PC-3 (cell line): Measurements from ENCODE around the gene PRKAR1B. TPM values are rescaled to one million over a fixed set of nuclear protein-coding genes. Genes with fewer than 3 reads are reported as not detected.

Experiments
- ATAC-seq: fragments of 200-7000 bp; cut with Tn5 transposase; 2 replicates; pipeline ENCODE4 v1.9.1; 2020; ENCODE audit warnings: mild to moderate bottlenecking, moderate library complexity
- BruUV-seq: library from RNA; stranded (reverse); fragments of 400-500 nt; replicated peaks from 2 replicates; lab custom pipeline; 2021; lab: Mats Ljungman, UMichigan
- CTCF ChIA-PET: fragments of 300-600 bp; sonication (Branson Sonifier 250); formaldehyde crosslinking; loops from one replicate; lab custom pipeline; 2022; ENCODE audit warnings: antibody characterized with exemption; lab: Charles Lee
- POLR2A ChIA-PET: fragments of 300-600 bp; sonication (Branson Sonifier 250); formaldehyde crosslinking; loops from one replicate; lab custom pipeline; 2022; ENCODE audit warnings: antibody characterized with exemption; ENCODE audit not compliant: unreplicated experiment; lab: Charles Lee
- DNase-seq: peaks from one replicate; pipeline ENCODE4 v3.0.0-alpha.2; 2015
- H2AFZ ChIP-seq: fragments of 300-600 bp; sonication (generic); 2 replicates; pipeline ENCODE4 v1.6.0; 2016; ENCODE audit warnings: antibody characterized with exemption, low read length
- H3F3A ChIP-seq: fragments of 300-600 bp; sonication (generic); one replicate; pipeline ENCODE4 v1.6.0; 2017; ENCODE audit warnings: antibody characterized with exemption, low read length, control low read depth, mild to moderate bottlenecking; ENCODE audit not compliant: unreplicated experiment
- H3K27ac ChIP-seq: fragments of 300-600 bp; sonication (generic); 2 replicates; pipeline ENCODE4 v1.5.1; 2016; ENCODE audit warnings: mild to moderate bottlenecking, low read length
- H3K27me3 ChIP-seq: fragments of 300-600 bp; sonication (generic); 2 replicates; pipeline ENCODE4 v1.6.1; 2016; ENCODE audit warnings: low read length, mixed read lengths
- H3K36me3 ChIP-seq: fragments of 300-600 bp; sonication (generic); 2 replicates; pipeline ENCODE4 v1.6.1; 2016; ENCODE audit warnings: low read depth, mixed run types, low read length, mixed read lengths
- H3K4me1 ChIP-seq: fragments of 300-600 bp; sonication (generic); 2 replicates; pipeline ENCODE4 v1.5.1; 2016; ENCODE audit warnings: low read length; ENCODE audit not compliant: insufficient read depth
- H3K4me2 ChIP-seq: fragments of 300-600 bp; sonication (generic); 2 replicates; pipeline ENCODE4 v1.6.0; 2016; ENCODE audit warnings: low read length
- H3K4me3 ChIP-seq: fragments of 300-600 bp; sonication (generic); 2 replicates; pipeline ENCODE4 v1.5.1; 2016; ENCODE audit warnings: mild to moderate bottlenecking, low read length, mixed read lengths
- H3K79me2 ChIP-seq: fragments of 300-600 bp; sonication (generic); 2 replicates; pipeline ENCODE4 v1.6.1; 2017; ENCODE audit warnings: low read length, mixed read lengths
- H3K9ac ChIP-seq: fragments of 300-600 bp; sonication (generic); 2 replicates; pipeline ENCODE4 v1.6.0; 2016; ENCODE audit warnings: mild to moderate bottlenecking, low read length
- H3K9me2 ChIP-seq: fragments of 300-600 bp; sonication (generic); replicated peaks from 2 replicates; pipeline ENCODE4 v1.6.1; 2016; ENCODE audit warnings: mixed run types, low read length, mixed read lengths
- H3K9me3 ChIP-seq: fragments of 300-600 bp; sonication (generic); 2 replicates; pipeline ENCODE4 v1.6.1; 2016; ENCODE audit warnings: low read length, mixed read lengths
- H4K20me1 ChIP-seq: fragments of 300-600 bp; sonication (generic); 2 replicates; pipeline ENCODE4 v1.6.1; 2016; ENCODE audit warnings: low read length, mixed read lengths
- EZH2 ChIP-seq: fragments of 300-600 bp; sonication (generic); IDR thresholded peaks from one replicate; pipeline ENCODE4 v1.6.1; 2017; ENCODE audit warnings: antibody characterized with exemption, mild to moderate bottlenecking, low read length; ENCODE audit not compliant: unreplicated experiment
- EZH2phosphoT487 ChIP-seq: fragments of 300-600 bp; sonication (generic); IDR thresholded peaks from 2 replicates; pipeline ENCODE4 v1.6.1; 2018; ENCODE audit warnings: mild to moderate bottlenecking, antibody characterized with exemption, low read length, borderline replicate concordance
- intact Hi-C: fragments of 100-400 bp; cut with micrococcal nuclease; formaldehyde crosslinking; loops from 2 replicates; pipeline ENCODE4 v1.9.0; 2023
- total RNA-seq: library from RNA; depleted of rRNA; stranded (reverse); fragments of >200 nt; gene quantifications from 2 replicates; pipeline ENCODE4 v1.2.3, GENCODE V29; 2014
- TF ChIP-seq, protein P1 (sequence below): fragments of 300-600 bp; sonication (generic); conservative IDR thresholded peaks from 2 replicates; pipeline ENCODE4 v1.5.1; 2017; ENCODE audit warnings: antibody characterized with exemption, low read depth, mild to moderate bottlenecking, low read length

PRKAR1B gene
- total RNA-seq, 1 experiment from 2014 or later: 15.6 TPM

DNA sequence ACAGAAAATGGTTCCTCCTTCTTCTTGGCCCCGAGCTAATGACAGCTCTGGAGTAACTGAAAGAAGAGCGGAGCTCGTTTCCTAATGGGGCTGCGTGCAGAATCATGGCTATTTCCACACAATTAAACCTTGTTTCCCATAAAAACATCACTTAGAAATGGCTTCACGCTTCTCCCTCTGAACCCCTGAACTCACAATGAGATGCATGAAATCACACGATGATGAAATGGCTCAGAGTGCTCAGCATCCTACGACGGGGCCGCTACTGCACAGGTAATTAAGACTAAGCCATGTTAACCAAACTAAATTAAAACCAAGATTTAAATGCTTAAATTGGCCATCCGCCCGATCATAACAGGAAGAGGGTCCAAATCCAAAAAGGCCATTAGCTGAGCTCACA is 80.6 kb downstream of the PRKAR1B start:
- no peaks in the 10 kb centered on the region for H4K20me1 ChIP-seq
- no peaks in the 10 kb centered on the region for H3F3A ChIP-seq
- CTCF ChIA-PET: no interaction called here
- BruUV-seq: no TSS peak
- H3K4me3 ChIP-seq: no peak overlapping the region
- DNase-seq (no peak), ATAC-seq (no peak)
- intact Hi-C loops: no loop called here
- no peak overlapping the region for H3K27ac ChIP-seq
- H3K9me2 ChIP-seq: no peaks in the 10 kb centered on the region
- POLR2A ChIA-PET: no interaction called here
- H3K4me2 ChIP-seq: no peak overlapping the region
- TF ChIP-seq, protein P1, sequence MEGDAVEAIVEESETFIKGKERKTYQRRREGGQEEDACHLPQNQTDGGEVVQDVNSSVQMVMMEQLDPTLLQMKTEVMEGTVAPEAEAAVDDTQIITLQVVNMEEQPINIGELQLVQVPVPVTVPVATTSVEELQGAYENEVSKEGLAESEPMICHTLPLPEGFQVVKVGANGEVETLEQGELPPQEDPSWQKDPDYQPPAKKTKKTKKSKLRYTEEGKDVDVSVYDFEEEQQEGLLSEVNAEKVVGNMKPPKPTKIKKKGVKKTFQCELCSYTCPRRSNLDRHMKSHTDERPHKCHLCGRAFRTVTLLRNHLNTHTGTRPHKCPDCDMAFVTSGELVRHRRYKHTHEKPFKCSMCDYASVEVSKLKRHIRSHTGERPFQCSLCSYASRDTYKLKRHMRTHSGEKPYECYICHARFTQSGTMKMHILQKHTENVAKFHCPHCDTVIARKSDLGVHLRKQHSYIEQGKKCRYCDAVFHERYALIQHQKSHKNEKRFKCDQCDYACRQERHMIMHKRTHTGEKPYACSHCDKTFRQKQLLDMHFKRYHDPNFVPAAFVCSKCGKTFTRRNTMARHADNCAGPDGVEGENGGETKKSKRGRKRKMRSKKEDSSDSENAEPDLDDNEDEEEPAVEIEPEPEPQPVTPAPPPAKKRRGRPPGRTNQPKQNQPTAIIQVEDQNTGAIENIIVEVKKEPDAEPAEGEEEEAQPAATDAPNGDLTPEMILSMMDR: no peak
- TF ChIP-seq EZH2phosphoT487: no peak
- no peak for TF ChIP-seq EZH2
- H3K27me3 ChIP-seq: no peaks in the 10 kb centered on the region
- H3K9ac ChIP-seq: no peak overlapping the region
- no peaks in the 10 kb centered on the region for H3K4me1 ChIP-seq
- H3K9me3 ChIP-seq: no peaks in the 10 kb centered on the region
- H2AFZ ChIP-seq: no peak overlapping the region
- no peaks in the 10 kb centered on the region for H3K79me2 ChIP-seq
- H3K36me3 ChIP-seq: no peaks in the 10 kb centered on the region

DNA sequence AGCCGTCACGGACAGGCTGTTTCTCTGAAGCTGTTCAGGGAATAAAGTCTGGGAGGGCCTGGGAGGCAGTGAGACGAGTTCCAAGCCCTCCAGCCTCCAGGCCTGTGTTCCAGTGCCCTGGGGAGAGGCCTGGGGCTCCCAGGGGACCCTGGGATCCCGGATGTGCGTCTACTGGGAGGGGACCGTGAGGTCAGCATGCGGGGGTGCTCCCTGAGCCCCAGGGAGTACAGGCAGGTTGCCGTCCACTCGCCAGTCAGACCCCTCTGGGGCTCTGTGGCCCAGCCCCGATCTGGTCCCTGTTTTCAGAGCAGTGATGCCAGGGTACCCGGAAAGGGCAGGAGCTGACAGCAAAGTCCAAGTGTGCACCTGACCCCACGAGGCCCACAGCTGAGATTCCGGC is 81.5 kb downstream of the PRKAR1B start:
- H4K20me1 ChIP-seq: no peaks in the 10 kb centered on the region
- ChIA-PET POLR2A (no interaction called here), CTCF (no interaction called here)
- no peaks in the 10 kb centered on the region for H3F3A ChIP-seq
- no peaks in the 10 kb centered on the region for H3K27me3 ChIP-seq
- H3K4me3 ChIP-seq: no peak overlapping the region
- no peaks in the 10 kb centered on the region for H3K36me3 ChIP-seq
- no peaks in the 10 kb centered on the region for H3K9me3 ChIP-seq
- H3K27ac ChIP-seq: no peak overlapping the region
- intact Hi-C loops: no loop called here
- TF ChIP-seq, protein P1: no peak
- no peak for TF ChIP-seq EZH2phosphoT487
- no peaks in the 10 kb centered on the region for H3K79me2 ChIP-seq
- DNase-seq (no peak), ATAC-seq (no peak)
- H3K9ac ChIP-seq: no peak overlapping the region
- no peak overlapping the region for H3K4me2 ChIP-seq
- H3K4me1 ChIP-seq: no peaks in the 10 kb centered on the region
- no peaks in the 10 kb centered on the region for H3K9me2 ChIP-seq
- H2AFZ ChIP-seq: no peak overlapping the region
- no TSS peak for BruUV-seq

DNA sequence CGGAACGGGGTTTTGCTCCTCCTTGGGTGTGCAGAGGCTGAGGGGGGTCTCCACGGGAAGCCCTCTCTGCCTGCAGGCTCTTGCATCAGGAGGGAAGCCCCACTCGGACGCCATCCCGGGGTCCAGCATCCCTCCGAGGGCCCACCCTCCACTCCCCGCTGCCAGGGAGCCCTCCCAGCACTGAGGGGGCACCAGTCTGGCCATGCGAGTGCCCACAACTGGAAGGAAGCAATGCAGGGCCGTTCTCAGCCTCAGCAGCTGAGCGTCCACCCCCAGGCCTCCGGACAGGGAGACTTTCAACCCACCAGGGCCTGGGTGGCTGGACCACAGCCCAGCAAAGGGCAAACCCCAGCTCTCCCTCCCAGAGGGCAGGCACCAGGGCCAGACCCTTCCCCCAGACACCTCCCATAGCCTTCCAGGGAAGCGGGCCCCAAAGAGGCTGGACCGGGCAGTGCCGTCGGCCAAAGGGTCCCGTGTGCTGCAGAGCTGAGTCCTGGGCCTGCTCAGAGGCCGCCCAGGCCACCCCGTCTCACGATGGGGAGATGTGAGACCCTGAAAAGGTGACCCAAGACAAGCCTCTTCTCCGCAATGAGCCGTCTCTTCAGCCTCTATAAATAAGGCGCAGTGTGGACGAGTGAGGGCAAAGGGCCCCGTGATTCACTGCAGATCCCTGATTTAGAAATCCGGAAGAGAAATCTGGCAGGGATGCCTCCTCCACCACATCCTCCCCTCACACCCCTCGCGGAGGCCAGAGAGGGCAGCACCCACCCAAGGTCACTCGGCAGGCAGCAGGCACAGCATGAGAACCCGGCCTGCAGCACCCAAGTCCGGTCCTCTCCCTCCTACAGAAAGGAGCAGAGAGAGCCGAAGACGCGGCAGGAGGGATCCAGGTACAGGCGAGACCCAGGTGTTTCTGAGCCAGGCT is 82.4 kb downstream of the PRKAR1B start:
- H3K79me2 ChIP-seq: no peaks in the 10 kb centered on the region
- TF ChIP-seq EZH2: no peak
- TF ChIP-seq EZH2phosphoT487: no peak
- TF ChIP-seq, protein P1: no peak
- CTCF ChIA-PET: no interaction called here
- no peak overlapping the region for H3K9ac ChIP-seq
- no peak overlapping the region for H3K4me3 ChIP-seq
- no peak overlapping the region for H2AFZ ChIP-seq
- intact Hi-C loops: loop anchor here (5.0 kb wide), 1 partner anchor 128 kb away; no protein-coding TSS in a partner anchor
- no peaks in the 10 kb centered on the region; the same call in 1 of the 2 replicates for H3K4me1 ChIP-seq
- no peaks in the 10 kb centered on the region for H3F3A ChIP-seq
- DNase-seq: no peak
- POLR2A ChIA-PET: no interaction called here
- no peak for ATAC-seq
- H4K20me1 ChIP-seq: no peaks in the 10 kb centered on the region
- no peak overlapping the region for H3K4me2 ChIP-seq
- H3K9me2 ChIP-seq: no peaks in the 10 kb centered on the region
- no peaks in the 10 kb centered on the region for H3K36me3 ChIP-seq
- no peak overlapping the region for H3K27ac ChIP-seq
- H3K27me3 ChIP-seq: no peaks in the 10 kb centered on the region
- no TSS peak for BruUV-seq
- no peaks in the 10 kb centered on the region for H3K9me3 ChIP-seq
